HepG2 (cell line): ENCODE results near the gene DNM3. TPM values are rescaled to one million over a fixed set of nuclear protein-coding genes. Genes with fewer than 3 reads are reported as not detected.

ENCODE experiments used
- ATAC-seq: fragments of 200-7000 bp; cut with Tn5 transposase; 3 replicates; pipeline ENCODE4 v1.9.1; 2020; ENCODE audit warnings: mild to moderate bottlenecking, moderate library complexity
- BruUV-seq: library from RNA; stranded (reverse); fragments of 400-500 nt; replicated peaks from 2 replicates; lab custom pipeline; 2021; lab: Mats Ljungman, UMichigan
- CTCF ChIA-PET: fragments of 300-600 bp; formaldehyde crosslinking; extraction: SDS; loops from one replicate; lab custom pipeline; 2021; ENCODE audit warnings: low total read pairs, inconsistent platforms, low intra/inter-chr PET ratio; lab: Yijun Ruan, JAX
- POLR2A ChIA-PET: fragments of 350-600 bp; sonication (Branson Sonifier 250); formaldehyde crosslinking; loops from one replicate; lab custom pipeline; 2020; ENCODE audit warnings: antibody characterized with exemption, inconsistent platforms; lab: Yijun Ruan, JAX
- DNase-seq: peaks from one replicate; pipeline ENCODE4 v3.0.0-alpha.2; 2015; ENCODE audit warnings: low spot score
- FAIRE-seq: peaks from 3 replicates; lab custom pipeline; 2011; peaks lifted over from hg19 to GRCh38; lab: Jason Lieb, UNC
- H2AFZ ChIP-seq: one replicate; pipeline ENCODE4 v1.6.1; 2011; ENCODE audit warnings: low read length, inconsistent platforms
- H3K27ac ChIP-seq: fragments of 300-600 bp; 3 replicates; pipeline ENCODE4 v1.8.0; 2011; ENCODE audit warnings: mixed run types, mild to moderate bottlenecking, mixed read lengths, low read length, inconsistent platforms; ENCODE audit not compliant: insufficient read depth; ENCODE audit errors: extremely low read length
- H3K27me3 ChIP-seq, 2 experiments: fragments of 200-600 bp in 1 of 2; 2 replicates in 1 of 2; 3 replicates in 1 of 2; pipeline versions ENCODE4 v1.6.0 to v1.8.0; 2011; ENCODE audit warnings: low read length in 2 of 2, mild to moderate bottlenecking in 2 of 2, moderate library complexity in 2 of 2, inconsistent platforms in 1 of 2; ENCODE audit not compliant: insufficient read depth in 2 of 2, control insufficient read depth in 1 of 2
- H3K36me3 ChIP-seq, 2 experiments: fragments of 200-600 bp in 1 of 2; replicated peaks in 1 of 2; 2 replicates in 1 of 2; 3 replicates in 1 of 2; pipeline versions ENCODE4 v1.5.1 to v1.8.0; 2011; ENCODE audit warnings: low read length in 2 of 2, inconsistent platforms in 1 of 2; ENCODE audit not compliant: insufficient read depth in 2 of 2, control insufficient read depth in 1 of 2
- H3K4me1 ChIP-seq: 2 replicates; pipeline ENCODE4 v1.5.1; 2012; ENCODE audit warnings: low read length, inconsistent platforms; ENCODE audit not compliant: insufficient read depth
- H3K4me2 ChIP-seq: 2 replicates; pipeline ENCODE4 v1.6.0; 2011; ENCODE audit warnings: low read depth, low read length, inconsistent platforms
- H3K4me3 ChIP-seq, 3 experiments: fragments of 200-600 bp in 1 of 3; sonication (generic), shearing (Covaris generic) in 1 of 3; replicated peaks in 1 of 3; 2 replicates each; pipeline ENCODE4 v1.5.1; 2011 to 2016; ENCODE audit warnings: low read length in 3 of 3, inconsistent platforms in 2 of 3, low read depth in 2 of 3, mild to moderate bottlenecking in 2 of 3, control low read depth in 1 of 3, mixed read lengths in 1 of 3; ENCODE audit not compliant: insufficient read depth in 1 of 3
- H3K79me2 ChIP-seq: one replicate; pipeline ENCODE4 v1.6.1; 2011; ENCODE audit warnings: low read length, inconsistent platforms; ENCODE audit not compliant: insufficient read depth
- H3K9ac ChIP-seq: 2 replicates; pipeline ENCODE4 v1.6.0; 2011; ENCODE audit warnings: mild to moderate bottlenecking, low read depth, low read length, inconsistent platforms; ENCODE audit not compliant: insufficient read depth
- H3K9me3 ChIP-seq: 2 replicates; pipeline ENCODE4 v1.5.1; 2012; ENCODE audit warnings: mild to moderate bottlenecking, low read length
- H4K20me1 ChIP-seq: 2 replicates; pipeline ENCODE4 v1.6.0; 2011; ENCODE audit warnings: inconsistent platforms, mild to moderate bottlenecking, low read length, moderate library complexity; ENCODE audit not compliant: insufficient read depth
- CENPT ChIP-seq: sonication (generic); formaldehyde crosslinking; IDR thresholded peaks from 2 replicates; pipeline ENCODE4 v1.8.0; 2022; ENCODE audit warnings: low read depth, mild to moderate bottlenecking, moderate library complexity, missing genetic modification reagents
- ESRRA ChIP-seq: sonication (generic); formaldehyde crosslinking; IDR thresholded peaks from 2 replicates; pipeline ENCODE4 v1.5.1; 2020; ENCODE audit warnings: mild to moderate bottlenecking, low read depth, missing genetic modification reagents
- SIX4 ChIP-seq: sonication (generic); formaldehyde crosslinking; IDR thresholded peaks from 2 replicates; pipeline ENCODE4 v1.4.0; 2020; ENCODE audit warnings: missing genetic modification reagents
- ZNF281 ChIP-seq: sonication (generic); formaldehyde crosslinking; IDR thresholded peaks from 2 replicates; pipeline ENCODE4 v1.4.0; 2020; ENCODE audit warnings: missing genetic modification reagents, borderline replicate concordance
- WGBS: methylation state at CpG from one replicate; pipeline ENCODE4 v1.1.6; 2017; ENCODE audit warnings: low lambda C conversion rate; 5-methylcytosine and 5-hydroxymethylcytosine counted together
- in situ Hi-C: cut with HindIII; loops from 2 replicates; pipeline ENCODE4 v1.10.0; 2017; ENCODE audit warnings: low pct_unique_long_range_greater_than_20kb; ENCODE audit not compliant: extremely low pct_ligation_motif_present
- intact Hi-C: fragments of 100-400 bp; cut with micrococcal nuclease; formaldehyde crosslinking; loops from one replicate; pipeline ENCODE4 v1.10.0; 2022; ENCODE audit not compliant: unreplicated experiment
- polyA plus RNA-seq, 8 experiments: library from polyadenylated mRNA; depleted of rRNA in 3 of 8; stranded (reverse) in 7 of 8; unstranded in 1 of 8; fragments of >200 nt; fragmentation: Illumina TruSeq in 4 of 8; extraction: Trizol in 4 of 8; gene quantifications; 2 replicates each; pipeline versions ENCODE4 v1.2.1 to v1.2.3, GENCODE V29; 2011 to 2016; ENCODE audit warnings: low read depth in 4 of 8, missing spikeins in 1 of 8, mixed read lengths in 1 of 8; ENCODE audit not compliant: insufficient read depth in 1 of 8
- total RNA-seq, 5 experiments: library from RNA; depleted of rRNA; stranded (reverse); fragments of >200 nt; fragmentation: Illumina TruSeq; extraction: Trizol; gene quantifications; 2 replicates each; pipeline ENCODE4 v1.2.3, GENCODE V29; 2016; ENCODE audit warnings: low read depth in 1 of 5

Gene DNM3
- total and polyA plus RNA-seq, 2 of the 13 experiments (the other 11 are each of a cell fraction or from before 2014, with no cell fraction given) = 0.05 TPM; not detected in 1

DNA sequence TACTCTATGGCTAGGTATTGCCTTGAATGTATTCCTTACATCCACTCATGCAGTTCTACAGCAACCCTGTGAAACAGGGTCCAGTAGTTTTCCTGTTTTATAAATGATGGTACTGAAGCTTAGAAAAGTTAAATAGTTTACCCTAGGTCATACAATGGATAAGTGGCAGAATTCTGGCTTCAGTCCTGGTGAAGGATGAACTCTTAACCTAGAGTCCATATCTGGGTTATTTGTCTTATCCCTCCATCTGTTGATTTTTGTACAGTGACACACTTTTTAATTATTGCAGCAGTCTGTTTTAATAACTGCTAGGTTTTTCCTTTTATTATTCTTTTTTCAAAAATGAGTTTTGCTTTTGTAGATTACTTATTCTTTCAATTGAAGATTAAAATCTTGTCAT lies 263.9 kb downstream of the DNM3 start:
- BruUV-seq = no TSS peak
- Histone ChIP-seq H3K27me3 (no peaks in the 10 kb centered on the region), H3K4me2 (no peak overlapping the region), H4K20me1 (no peaks in the 10 kb centered on the region), H2AFZ (no peak overlapping the region), H3K9ac (no peak overlapping the region), H3K79me2 (no peaks in the 10 kb centered on the region), H3K4me3 (no peak overlapping the region), H3K9me3 (no peaks in the 10 kb centered on the region), H3K36me3 (no peaks in the 10 kb centered on the region), H3K27ac (no peak overlapping the region), H3K4me1 (no peaks in the 10 kb centered on the region)
- ChIA-PET POLR2A (no interaction called here), CTCF (no interaction called here)
- in situ Hi-C loops (no loop called here), intact Hi-C loops (no loop called here)
- TF ChIP-seq ZNF281 (no peak), ESRRA (no peak)
- FAIRE-seq (no peak), ATAC-seq (no peak), DNase-seq (no peak)

GRCh38 chr1:172107316-172107975 lies 266.1 kb downstream of the DNM3 start:
- no peak overlapping the region for H3K4me2 ChIP-seq
- H3K9ac ChIP-seq = no peak overlapping the region
- no peaks in the 10 kb centered on the region for H3K36me3 ChIP-seq
- in situ Hi-C loops = no loop called here
- DNase-seq (no peak), ATAC-seq (no peak), FAIRE-seq (no peak)
- no peaks in the 10 kb centered on the region for H4K20me1 ChIP-seq
- no peak overlapping the region for H3K4me3 ChIP-seq
- H3K4me1 ChIP-seq = no peaks in the 10 kb centered on the region
- TF ChIP-seq CENPT (CRISPR knock-in tag) (no peak), SIX4 (CRISPR knock-in tag) (no peak)
- H2AFZ ChIP-seq = no peak overlapping the region
- no TSS peak for BruUV-seq
- no peaks in the 10 kb centered on the region for H3K9me3 ChIP-seq
- no peaks in the 10 kb centered on the region for H3K79me2 ChIP-seq
- intact Hi-C loops = no loop called here
- ChIA-PET CTCF (no interaction called here), POLR2A (no interaction called here)
- H3K27me3 ChIP-seq = no peaks in the 10 kb centered on the region
- no peak overlapping the region for H3K27ac ChIP-seq
- 36% methylated on average over 4 of the region's 4 CpGs for WGBS
